ENCODE results near the gene YARS1.

DNA sequence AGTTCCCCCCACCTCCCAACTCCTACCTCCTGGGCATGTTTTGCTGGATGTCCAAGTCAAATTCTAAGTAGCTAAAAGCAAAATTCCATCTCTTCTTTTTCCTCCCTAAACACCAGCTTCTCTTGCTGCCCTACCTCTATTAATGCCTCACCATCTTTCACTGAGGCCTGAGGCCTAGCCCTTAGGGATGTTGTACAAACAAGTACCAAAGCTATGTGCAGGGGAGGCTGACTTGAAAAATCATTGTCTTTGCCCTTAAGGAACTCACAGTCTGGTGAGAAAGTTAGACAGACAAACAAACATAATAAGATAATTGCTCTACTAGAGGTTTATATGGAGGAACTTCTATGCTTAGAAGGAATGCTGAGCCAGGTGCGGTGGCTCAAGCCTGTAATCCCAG, 89.3 kb downstream of the YARS1 start:
- TF ChIP-seq, protein P1, sequence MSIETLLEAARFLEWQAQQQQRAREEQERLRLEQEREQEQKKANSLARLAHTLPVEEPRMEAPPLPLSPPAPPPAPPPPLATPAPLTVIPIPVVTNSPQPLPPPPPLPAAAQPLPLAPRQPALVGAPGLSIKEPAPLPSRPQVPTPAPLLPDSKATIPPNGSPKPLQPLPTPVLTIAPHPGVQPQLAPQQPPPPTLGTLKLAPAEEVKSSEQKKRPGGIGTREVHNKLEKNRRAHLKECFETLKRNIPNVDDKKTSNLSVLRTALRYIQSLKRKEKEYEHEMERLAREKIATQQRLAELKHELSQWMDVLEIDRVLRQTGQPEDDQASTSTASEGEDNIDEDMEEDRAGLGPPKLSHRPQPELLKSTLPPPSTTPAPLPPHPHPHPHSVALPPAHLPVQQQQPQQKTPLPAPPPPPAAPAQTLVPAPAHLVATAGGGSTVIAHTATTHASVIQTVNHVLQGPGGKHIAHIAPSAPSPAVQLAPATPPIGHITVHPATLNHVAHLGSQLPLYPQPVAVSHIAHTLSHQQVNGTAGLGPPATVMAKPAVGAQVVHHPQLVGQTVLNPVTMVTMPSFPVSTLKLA (IDR thresholded peaks at IDR 0.05) = no peak
- no peak for TF ChIP-seq CHD4 (IDR thresholded peaks at IDR 0.05; ENCODE audit: borderline replicate concordance, low read length)
- no peak for TF ChIP-seq HMGA1 (CRISPR knock-in tag; conservative IDR thresholded peaks at IDR 0.05)
- no peak for TF ChIP-seq ZNF432 (CRISPR knock-in tag; IDR thresholded peaks at IDR 0.05; ENCODE audit: borderline replicate concordance)
- TF ChIP-seq, protein P2, sequence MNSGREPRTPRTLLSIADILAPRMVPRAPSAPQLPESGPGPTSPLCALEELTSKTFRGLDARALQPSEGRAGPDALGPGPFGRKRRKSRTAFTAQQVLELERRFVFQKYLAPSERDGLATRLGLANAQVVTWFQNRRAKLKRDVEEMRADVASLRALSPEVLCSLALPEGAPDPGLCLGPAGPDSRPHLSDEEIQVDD (CRISPR knock-in tag; IDR thresholded peaks at IDR 0.05; ENCODE audit: borderline replicate concordance) = no peak
- TF ChIP-seq SP1 (IDR thresholded peaks at IDR 0.05) = no peak
- TF ChIP-seq SP1 (CRISPR knock-in tag; IDR thresholded peaks at IDR 0.05) = no peak
- TF ChIP-seq, protein P3, sequence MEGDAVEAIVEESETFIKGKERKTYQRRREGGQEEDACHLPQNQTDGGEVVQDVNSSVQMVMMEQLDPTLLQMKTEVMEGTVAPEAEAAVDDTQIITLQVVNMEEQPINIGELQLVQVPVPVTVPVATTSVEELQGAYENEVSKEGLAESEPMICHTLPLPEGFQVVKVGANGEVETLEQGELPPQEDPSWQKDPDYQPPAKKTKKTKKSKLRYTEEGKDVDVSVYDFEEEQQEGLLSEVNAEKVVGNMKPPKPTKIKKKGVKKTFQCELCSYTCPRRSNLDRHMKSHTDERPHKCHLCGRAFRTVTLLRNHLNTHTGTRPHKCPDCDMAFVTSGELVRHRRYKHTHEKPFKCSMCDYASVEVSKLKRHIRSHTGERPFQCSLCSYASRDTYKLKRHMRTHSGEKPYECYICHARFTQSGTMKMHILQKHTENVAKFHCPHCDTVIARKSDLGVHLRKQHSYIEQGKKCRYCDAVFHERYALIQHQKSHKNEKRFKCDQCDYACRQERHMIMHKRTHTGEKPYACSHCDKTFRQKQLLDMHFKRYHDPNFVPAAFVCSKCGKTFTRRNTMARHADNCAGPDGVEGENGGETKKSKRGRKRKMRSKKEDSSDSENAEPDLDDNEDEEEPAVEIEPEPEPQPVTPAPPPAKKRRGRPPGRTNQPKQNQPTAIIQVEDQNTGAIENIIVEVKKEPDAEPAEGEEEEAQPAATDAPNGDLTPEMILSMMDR (CRISPR knock-in tag; IDR thresholded peaks at IDR 0.05) = no peak
- TF ChIP-seq EZH2 (conservative IDR thresholded peaks at IDR 0.05; ENCODE audit: low read depth, low read length) = no peak
- TF ChIP-seq ZNF33B (CRISPR knock-in tag; IDR thresholded peaks at IDR 0.05) = no peak
- TF ChIP-seq, protein P4, sequence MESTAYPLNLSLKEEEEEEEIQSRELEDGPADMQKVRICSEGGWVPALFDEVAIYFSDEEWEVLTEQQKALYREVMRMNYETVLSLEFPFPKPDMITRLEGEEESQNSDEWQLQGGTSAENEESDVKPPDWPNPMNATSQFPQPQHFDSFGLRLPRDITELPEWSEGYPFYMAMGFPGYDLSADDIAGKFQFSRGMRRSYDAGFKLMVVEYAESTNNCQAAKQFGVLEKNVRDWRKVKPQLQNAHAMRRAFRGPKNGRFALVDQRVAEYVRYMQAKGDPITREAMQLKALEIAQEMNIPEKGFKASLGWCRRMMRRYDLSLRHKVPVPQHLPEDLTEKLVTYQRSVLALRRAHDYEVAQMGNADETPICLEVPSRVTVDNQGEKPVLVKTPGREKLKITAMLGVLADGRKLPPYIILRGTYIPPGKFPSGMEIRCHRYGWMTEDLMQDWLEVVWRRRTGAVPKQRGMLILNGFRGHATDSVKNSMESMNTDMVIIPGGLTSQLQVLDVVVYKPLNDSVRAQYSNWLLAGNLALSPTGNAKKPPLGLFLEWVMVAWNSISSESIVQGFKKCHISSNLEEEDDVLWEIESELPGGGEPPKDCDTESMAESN (CRISPR knock-in tag; conservative IDR thresholded peaks at IDR 0.05) = no peak
- TF ChIP-seq TBP (CRISPR knock-in tag; IDR thresholded peaks at IDR 0.05) = no peak
- no peak for TF ChIP-seq AGO2 (optimal IDR thresholded peaks at IDR 0.05; ENCODE audit: low read depth, low read length)
- TF ChIP-seq JUND (CRISPR knock-in tag; IDR thresholded peaks at IDR 0.05) = no peak

Measured in HepG2 (cell line).